B cell (primary cell): ENCODE results near the gene GYPA. TPM values are rescaled to one million over a fixed set of nuclear protein-coding genes. Genes with fewer than 3 reads are reported as not detected.
"Not testable (repeated sequence)": the region's sequence is repeated elsewhere in the genome, so short reads cannot be mapped to it uniquely, and the experiment has no call there.

Source experiments
- ATAC-seq: fragments of 200-7000 bp; cut with Tn5 transposase; one replicate; pipeline ENCODE4 v1.10.0; 2021; ENCODE audit warnings: low read depth, mild to moderate bottlenecking, moderate number of reproducible peaks, moderate library complexity
- CTCF ChIA-PET: fragments of 350-600 bp; sonication (Branson Sonifier 250); formaldehyde crosslinking; loops from one replicate; lab custom pipeline; 2021; ENCODE audit warnings: antibody characterized with exemption, inconsistent platforms; lab: Charles Lee
- POLR2A ChIA-PET: fragments of 350-600 bp; sonication (Branson Sonifier 250); formaldehyde crosslinking; loops from one replicate; lab custom pipeline; 2021; ENCODE audit warnings: antibody characterized with exemption; lab: Charles Lee
- DNase-seq: peaks from one replicate; pipeline ENCODE4 v3.0.0; 2013
- H2AFZ ChIP-seq: 2 replicates; pipeline ENCODE4 v1.6.1; 2012; ENCODE audit warnings: mild to moderate bottlenecking, low read depth, low read length; ENCODE audit not compliant: insufficient read depth, poor library complexity, severe bottlenecking
- H3K27ac ChIP-seq, 2 donors: 1 replicate in 1 of 2; 2 replicates in 1 of 2; pipeline ENCODE4 v1.5.1; 2012 to 2013; ENCODE audit warnings: low read length in 2 of 2, mild to moderate bottlenecking in 2 of 2, moderate library complexity in 1 of 2
- H3K27me3 ChIP-seq, 4 experiments: fragments of 200-600 bp in 1 of 4; sonication (generic) in 1 of 4; replicated peaks in 1 of 4; 1 replicate in 2 of 4; 2 replicates in 2 of 4; pipeline versions ENCODE4 v1.6.1 to v1.7.0; 2013 to 2016; ENCODE audit warnings: low read length in 3 of 4, mild to moderate bottlenecking in 2 of 4, mixed read lengths in 1 of 4, moderate library complexity in 1 of 4; ENCODE audit not compliant: insufficient read depth in 4 of 4, control insufficient read depth in 3 of 4; ENCODE audit errors: control extremely low read depth in 1 of 4
- H3K36me3 ChIP-seq, 2 experiments: replicated peaks in 1 of 2; 1 replicate in 1 of 2; 2 replicates in 1 of 2; pipeline versions ENCODE4 v1.6.1 to v1.7.1; 2013; ENCODE audit warnings: low read length in 1 of 2; ENCODE audit not compliant: insufficient read depth in 2 of 2, control insufficient read depth in 1 of 2; ENCODE audit errors: control extremely low read depth in 1 of 2, extremely low read depth in 1 of 2
- H3K4me1 ChIP-seq, 2 donors: fragments of 200-600 bp in 1 of 2; sonication (generic) in 1 of 2; 1 replicate in 1 of 2; 2 replicates in 1 of 2; pipeline versions ENCODE4 v1.5.1 to v1.6.1; 2013 to 2017; ENCODE audit warnings: low read length in 2 of 2; ENCODE audit not compliant: control insufficient read depth in 2 of 2, insufficient read depth in 2 of 2
- H3K4me2 ChIP-seq: replicated peaks from 2 replicates; pipeline ENCODE3; 2012; ENCODE audit warnings: mild to moderate bottlenecking, low read depth, low read length; ENCODE audit not compliant: poor library complexity, severe bottlenecking
- H3K4me3 ChIP-seq, 5 experiments: fragments of 200-600 bp in 1 of 5; sonication (generic) in 1 of 5; 1 replicate in 3 of 5; 2 replicates in 2 of 5; pipeline versions ENCODE4 v1.5.1 to v1.7.0; 2011 to 2016; ENCODE audit warnings: low read length in 4 of 5, mild to moderate bottlenecking in 4 of 5, low read depth in 2 of 5, control low read depth in 1 of 5, moderate library complexity in 1 of 5; ENCODE audit not compliant: insufficient read depth in 1 of 5; ENCODE audit errors: control extremely low read depth in 1 of 5, extremely low read depth in 1 of 5
- H3K79me2 ChIP-seq: fragments of 200-600 bp; sonication (generic); one replicate; pipeline ENCODE4 v1.6.0; 2016; ENCODE audit warnings: low read length; ENCODE audit not compliant: control insufficient read depth, insufficient read depth
- H3K9ac ChIP-seq: fragments of 200-600 bp; sonication (generic); 2 replicates; pipeline ENCODE4 v1.6.1; 2017; ENCODE audit warnings: mild to moderate bottlenecking, low read length, moderate library complexity
- H3K9me3 ChIP-seq, 3 donors: one replicate each; pipeline versions ENCODE4 v1.6.1 to v1.7.1; 2013; ENCODE audit warnings: low read length in 2 of 3; ENCODE audit not compliant: control insufficient read depth in 2 of 3, insufficient read depth in 1 of 3; ENCODE audit errors: control extremely low read depth in 1 of 3
- H4K20me1 ChIP-seq: 2 replicates; pipeline ENCODE4 v1.6.0; 2012; ENCODE audit warnings: mild to moderate bottlenecking, low read length; ENCODE audit not compliant: insufficient read depth, control insufficient read depth, poor library complexity, severe bottlenecking
- H3K27ac Mint-ChIP-seq: one replicate; pipeline ENCODE4 v1.8.0; 2021; ENCODE audit warnings: mixed read lengths
- H3K27me3 Mint-ChIP-seq: one replicate; pipeline ENCODE4 v1.8.0; 2021; ENCODE audit warnings: mixed read lengths
- H3K4me1 Mint-ChIP-seq: one replicate; pipeline ENCODE4 v1.8.0; 2021; ENCODE audit warnings: mixed read lengths
- H3K4me3 Mint-ChIP-seq: one replicate; pipeline ENCODE4 v1.8.0; 2021; ENCODE audit warnings: mixed read lengths
- H3K9me3 Mint-ChIP-seq: one replicate; pipeline ENCODE4 v1.8.0; 2022; ENCODE audit warnings: mixed read lengths; ENCODE audit not compliant: insufficient read depth
- WGBS: methylation state at CpG from one replicate; pipeline ENCODE4 v1.1.5; 2013; ENCODE audit warnings: missing lambda C conversion rate; ENCODE audit not compliant: insufficient coverage; 5-methylcytosine and 5-hydroxymethylcytosine counted together
- intact Hi-C: fragments of 100-400 bp; cut with micrococcal nuclease; formaldehyde crosslinking; loops from one replicate; pipeline ENCODE4 v1.10.0; 2022
- polyA plus RNA-seq: library from polyadenylated mRNA; depleted of rRNA; stranded (reverse); fragments of >200 nt; gene quantifications from 2 replicates; pipeline ENCODE4 v1.2.3, GENCODE V29; 2012
- total RNA-seq, 2 donors: library from RNA; stranded (reverse); fragments of 120-200 nt in 1 of 2; gene quantifications; 1 replicate in 1 of 2; 2 replicates in 1 of 2; pipeline versions ENCODE4 v1.2.3 to v1.2.4, GENCODE V29; 2013 to 2022

The GYPA gene
- total and polyA plus RNA-seq, 2 donors (not counting 1 experiment from before 2014, with no cell fraction given) = not detected

DNA sequence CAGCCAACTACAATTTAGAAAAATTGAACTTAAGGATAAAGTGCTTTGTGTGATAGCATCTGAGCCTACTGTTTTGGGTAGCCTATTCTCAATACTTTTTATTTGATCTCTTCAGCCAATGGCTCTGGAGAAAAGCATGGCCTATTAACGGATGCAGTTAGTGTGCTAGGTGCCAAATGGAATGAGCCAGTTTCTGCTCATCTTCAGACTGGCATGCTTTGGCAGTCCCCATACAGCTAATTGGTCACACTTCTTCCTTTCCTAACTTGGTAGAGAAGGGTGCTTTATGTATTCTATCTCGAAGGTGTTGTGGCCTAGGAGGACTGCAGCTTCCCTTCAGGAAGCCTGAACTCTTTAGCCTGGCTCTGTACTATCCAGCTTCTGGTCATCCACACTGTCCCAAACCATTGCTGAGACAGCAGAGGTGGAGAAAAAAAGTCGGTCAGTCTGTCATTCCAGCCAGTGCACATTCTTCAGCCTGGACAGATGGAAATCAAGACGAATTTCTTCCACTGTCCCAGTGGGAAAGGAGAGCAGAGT lies 11.1 kb downstream of the GYPA start:
- POLR2A ChIA-PET = not testable (repeated sequence)

DNA sequence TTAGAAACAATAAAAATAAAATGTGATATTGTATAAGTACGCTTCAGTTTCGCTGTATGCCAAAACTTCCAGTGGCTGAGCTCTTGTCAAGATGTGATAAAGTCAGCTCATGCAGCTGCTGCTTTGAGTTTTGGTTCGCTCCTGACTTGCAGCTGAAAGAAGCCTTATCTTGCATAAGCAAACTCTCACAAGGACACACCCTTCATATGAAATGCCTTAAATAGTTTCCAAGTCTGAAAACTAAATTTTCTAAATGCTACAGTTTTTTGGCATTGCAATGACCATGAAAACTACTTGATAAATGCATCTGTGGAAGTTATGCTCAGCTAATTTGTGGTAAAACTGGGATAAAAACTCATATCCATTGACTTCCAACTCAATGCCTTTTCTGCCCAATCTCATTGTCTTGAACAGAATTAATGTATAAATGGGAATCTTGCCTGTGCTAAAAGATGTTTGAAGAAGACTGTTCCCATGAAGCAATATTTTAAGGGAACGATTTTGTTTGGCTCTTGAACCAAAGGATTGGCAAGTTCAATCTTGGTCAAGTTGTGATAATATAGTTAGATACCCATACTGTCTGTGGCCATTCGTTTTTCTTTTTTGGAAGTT lies 11.7 kb downstream of the GYPA start:
- POLR2A ChIA-PET, H3K9me3 Mint-ChIP-seq: not testable (repeated sequence)

More for the DNA sequence above, 11.1 kb downstream of the GYPA start:
- intact Hi-C loops, H3K4me3 Mint-ChIP-seq, H3K27ac ChIP-seq, H3K9me3 ChIP-seq, H3K4me3 ChIP-seq, ATAC-seq, H3K4me1 Mint-ChIP-seq, H4K20me1 ChIP-seq, H3K4me2 ChIP-seq, H3K36me3 ChIP-seq, H3K27me3 ChIP-seq, H2AFZ ChIP-seq, H3K27me3 Mint-ChIP-seq, H3K9ac ChIP-seq, H3K4me1 ChIP-seq, H3K79me2 ChIP-seq, H3K27ac Mint-ChIP-seq, H3K9me3 Mint-ChIP-seq, DNase-seq, CTCF ChIA-PET: not testable (repeated sequence)
- 68% methylated on average over 2 of the region's 4 CpGs for WGBS

DNA sequence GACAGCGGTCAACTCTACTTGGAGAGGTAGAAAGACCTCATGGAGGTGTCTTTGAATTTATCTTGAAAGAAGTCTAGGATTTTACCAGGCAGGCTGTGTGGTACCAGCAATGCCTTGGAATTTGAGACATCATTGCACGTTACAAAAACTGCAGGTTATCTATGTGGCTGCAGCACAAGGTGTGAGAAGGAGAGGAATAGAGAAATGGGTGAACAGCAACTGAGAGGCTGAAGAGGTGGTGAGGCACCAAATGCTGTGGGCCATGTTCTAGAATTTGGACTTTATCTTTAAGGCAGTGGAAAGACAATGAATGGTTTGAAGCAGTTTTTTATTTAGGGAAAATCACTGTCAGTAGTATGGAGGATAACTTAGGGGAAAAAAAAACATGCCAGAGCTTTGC lies 15.4 kb downstream of the GYPA start:
- H3K4me1 ChIP-seq, H3K9me3 ChIP-seq, H3K4me3 Mint-ChIP-seq, H3K4me3 ChIP-seq, H3K4me2 ChIP-seq, H3K36me3 ChIP-seq, H3K27ac Mint-ChIP-seq, ATAC-seq, H3K4me1 Mint-ChIP-seq, POLR2A ChIA-PET, H3K27ac ChIP-seq, H3K9me3 Mint-ChIP-seq, H3K79me2 ChIP-seq, H3K27me3 ChIP-seq, H3K27me3 Mint-ChIP-seq, H2AFZ ChIP-seq, intact Hi-C loops, H4K20me1 ChIP-seq, H3K9ac ChIP-seq, DNase-seq: not testable (repeated sequence)
- 91% methylated on average over 1 of the region's 2 CpGs for WGBS
- CTCF ChIA-PET = interaction anchor here (0.6 kb wide), 1 partner anchor 45 kb away, joined by 3 read pairs; no protein-coding TSS in a partner anchor

More for the DNA sequence above, 11.7 kb downstream of the GYPA start:
- CTCF ChIA-PET, H3K4me2 ChIP-seq, H3K36me3 ChIP-seq, DNase-seq, H3K27ac Mint-ChIP-seq, H2AFZ ChIP-seq, H3K4me1 ChIP-seq, H3K27me3 Mint-ChIP-seq, H3K4me3 ChIP-seq, H3K9ac ChIP-seq, H3K4me3 Mint-ChIP-seq, H3K79me2 ChIP-seq, ATAC-seq, H3K4me1 Mint-ChIP-seq, H3K27me3 ChIP-seq, H4K20me1 ChIP-seq, intact Hi-C loops, H3K9me3 ChIP-seq, H3K27ac ChIP-seq: not testable (repeated sequence)
- WGBS = no CpG with 5 or more reads among the region's 5 CpGs

DNA sequence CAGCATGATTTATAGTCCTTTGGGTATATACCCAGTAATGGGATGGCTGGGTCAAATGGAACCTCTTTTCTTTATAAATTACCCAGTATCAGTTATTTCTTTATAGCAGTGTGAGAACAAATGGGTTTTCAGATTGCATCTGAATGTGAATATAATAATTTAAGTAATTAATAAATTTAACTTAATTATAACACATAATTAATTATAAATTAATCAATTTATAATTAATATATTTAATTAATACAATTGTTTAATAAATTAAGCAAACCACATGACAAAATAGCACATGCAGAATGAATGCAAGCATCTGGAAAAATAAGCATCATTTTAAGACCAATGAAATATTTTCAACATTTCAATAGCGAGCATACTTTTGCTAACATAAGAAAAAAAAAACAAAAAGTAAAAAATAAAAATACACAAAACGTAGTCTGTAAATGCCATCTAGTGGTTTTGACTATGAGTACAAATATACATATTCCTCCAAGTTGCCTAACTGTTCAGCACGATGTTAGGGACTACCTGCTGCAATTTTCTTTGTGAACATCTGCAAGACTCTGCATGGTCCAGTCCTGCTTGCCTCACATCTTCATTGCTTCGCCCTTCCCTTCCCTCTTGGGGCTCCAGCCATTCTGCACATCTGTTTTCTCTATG lies 16.4 kb downstream of the GYPA start:
- H3K4me3 Mint-ChIP-seq, H3K4me3 ChIP-seq, H3K27ac ChIP-seq, DNase-seq, H4K20me1 ChIP-seq, H3K9ac ChIP-seq, H3K9me3 ChIP-seq, H3K4me2 ChIP-seq, CTCF ChIA-PET, H3K4me1 Mint-ChIP-seq, intact Hi-C loops, H3K9me3 Mint-ChIP-seq, H3K36me3 ChIP-seq, H2AFZ ChIP-seq, H3K4me1 ChIP-seq, POLR2A ChIA-PET, H3K79me2 ChIP-seq, H3K27ac Mint-ChIP-seq, H3K27me3 ChIP-seq, ATAC-seq, H3K27me3 Mint-ChIP-seq: not testable (repeated sequence)
- WGBS = no CpG with 5 or more reads among the region's 4 CpGs
